Stimulated activated CD8-positive, alpha-beta memory T cell treated with anti-CD3 and anti-CD28 coated beads, Interleukin-7, amount 100 ng/mL, for 4 hours (primary cell): ENCODE results near the gene PPFIA4.

Experiments used
- DNase-seq, 2 donors: peaks; one replicate each; pipeline ENCODE4 v3.0.0-alpha.2; 2020; ENCODE audit warnings: low read depth in 2 of 2

Gene PPFIA4

DNA sequence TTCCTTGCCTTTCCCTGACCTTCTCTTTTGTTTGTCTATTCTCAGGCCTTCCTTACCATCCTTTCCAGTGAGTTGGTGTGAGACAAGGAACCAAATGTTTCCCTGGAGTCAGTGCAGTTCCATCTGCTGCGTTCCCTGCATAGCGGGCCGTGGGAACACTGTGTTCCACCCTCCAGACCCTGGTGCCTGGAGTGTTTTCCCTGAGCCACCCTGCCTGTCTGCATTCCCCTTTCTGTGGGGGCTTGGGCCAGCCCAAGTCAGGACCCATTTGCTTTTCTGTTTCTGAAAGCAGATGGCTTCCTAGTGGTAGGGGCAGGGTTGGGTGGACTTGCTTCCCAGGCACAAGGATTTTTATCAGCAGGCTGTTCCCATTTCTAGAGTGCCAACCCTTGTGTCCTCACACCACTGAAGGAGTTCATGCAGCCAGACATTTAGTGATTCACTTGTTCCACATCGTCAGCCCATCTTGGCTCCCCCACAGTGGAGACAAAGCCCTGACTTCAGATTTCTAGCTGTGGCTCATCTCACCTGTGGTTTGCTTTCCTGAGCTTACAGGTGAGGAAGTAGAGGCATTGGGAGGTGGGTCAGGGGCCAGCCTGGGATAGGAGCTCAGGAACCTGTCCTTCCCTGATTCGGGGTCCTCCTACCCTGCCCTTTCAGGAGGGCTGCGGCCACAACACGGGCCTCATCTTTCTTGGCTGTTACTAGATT lies 73.7 kb downstream of the PPFIA4 start:
- no peak for DNase-seq

DNA sequence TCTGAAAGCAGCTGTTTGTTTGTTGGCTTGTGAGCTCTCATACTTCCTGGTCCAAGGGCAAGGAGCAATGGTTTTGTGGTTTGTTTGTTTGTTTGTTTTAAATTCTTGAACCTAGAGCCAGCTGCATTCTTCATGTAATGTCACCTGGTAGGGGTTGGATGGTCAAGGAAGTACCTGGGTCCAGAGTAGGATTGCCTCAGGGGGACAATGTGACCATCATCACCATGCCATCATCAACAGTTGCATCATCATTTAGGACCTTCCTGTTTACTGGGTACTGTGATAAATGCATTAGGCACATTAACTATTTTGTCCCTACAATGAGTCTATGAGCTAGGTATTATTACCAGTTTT lies 74.2 kb downstream of the PPFIA4 start:
- no peak for DNase-seq

DNA sequence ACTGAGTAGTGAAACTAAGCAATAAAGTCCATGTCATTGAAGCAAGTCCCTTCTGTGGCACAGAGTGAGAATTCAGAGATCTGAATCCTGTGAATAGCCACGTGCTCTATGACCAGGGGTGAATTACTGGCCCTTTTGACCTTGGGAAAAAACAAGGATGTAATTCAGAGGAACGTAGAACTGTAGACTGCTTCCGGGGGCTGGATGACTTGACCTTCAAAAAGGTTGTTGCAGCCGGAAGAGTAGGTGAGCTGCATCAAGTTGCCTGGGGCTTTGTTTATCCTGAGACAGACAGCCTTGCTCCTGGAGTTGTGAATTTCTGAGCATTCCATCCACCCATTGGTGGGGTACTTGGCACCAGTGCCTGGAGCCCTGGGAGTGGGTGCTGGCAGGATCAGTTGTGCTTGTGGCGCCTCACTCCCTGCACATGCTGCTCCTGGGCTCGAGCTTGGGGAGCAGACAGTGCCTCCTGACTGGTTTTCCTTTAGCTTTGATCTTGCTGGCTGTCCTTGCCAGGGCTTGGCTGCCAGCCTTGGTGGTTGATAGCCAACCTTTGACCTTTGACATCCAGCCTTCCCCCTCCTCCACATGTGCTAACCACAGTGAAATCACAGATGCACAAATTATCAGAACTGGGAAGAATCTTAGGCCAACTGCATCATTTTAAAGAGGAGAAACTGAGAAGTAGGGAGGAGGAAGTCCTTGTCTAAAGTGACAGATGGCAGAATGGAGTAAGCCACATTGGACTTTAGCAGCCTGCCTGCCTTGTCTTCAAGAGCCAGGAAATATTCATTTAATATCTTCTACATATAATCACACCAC lies 75.7 kb downstream of the PPFIA4 start:
- DNase-seq = no peak

DNA sequence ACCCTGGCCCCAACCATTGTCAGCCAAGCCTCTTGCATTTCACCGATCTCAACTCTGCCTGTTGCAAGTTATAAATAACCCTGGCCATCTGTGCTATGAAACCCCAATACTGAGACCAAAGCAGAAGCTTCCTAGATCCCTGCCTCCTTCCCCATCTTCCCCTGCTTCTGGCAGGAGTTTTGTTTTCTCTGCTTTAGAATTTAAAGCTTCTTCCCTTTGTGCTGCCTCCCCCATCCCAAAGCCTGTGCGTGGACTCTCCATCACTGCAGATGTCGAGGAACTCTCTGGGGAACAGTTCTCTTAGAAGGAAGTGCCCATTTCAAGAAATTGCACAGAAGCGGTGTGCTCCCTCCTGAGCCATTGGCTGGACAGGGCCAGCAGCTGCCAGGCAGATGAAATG lies 76.9 kb downstream of the PPFIA4 start:
- no peak for DNase-seq

DNA sequence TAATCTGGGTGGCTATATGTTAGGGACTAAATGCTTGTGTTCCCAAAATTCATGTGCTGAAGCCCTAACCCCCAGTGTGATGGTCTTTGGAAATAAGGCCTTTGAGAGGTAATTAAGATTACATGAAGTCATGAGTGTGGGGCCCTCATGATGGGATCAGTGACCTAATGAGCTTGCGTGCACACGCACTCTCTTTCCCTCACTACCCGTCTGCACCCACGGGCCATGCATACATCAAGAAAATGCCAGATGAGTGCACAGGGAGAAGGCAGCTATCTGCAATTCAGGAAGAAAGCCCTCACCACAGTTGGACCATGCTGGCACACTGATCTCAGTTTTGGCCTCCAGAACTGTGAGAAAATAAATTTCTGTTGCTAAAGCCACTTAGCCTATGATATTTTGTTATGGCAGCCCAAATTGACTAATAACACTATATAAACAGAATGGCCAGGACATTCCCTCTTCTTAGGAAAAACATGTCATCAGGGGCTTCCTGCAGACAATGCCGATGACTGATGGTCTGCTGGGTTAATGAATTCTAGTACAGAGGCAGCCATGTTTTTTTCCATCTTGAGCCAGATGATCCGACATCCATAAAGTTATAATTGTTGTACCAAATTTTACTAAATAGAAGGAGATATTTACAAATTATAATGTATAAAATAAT lies 77.7 kb downstream of the PPFIA4 start:
- no peak for DNase-seq

DNA sequence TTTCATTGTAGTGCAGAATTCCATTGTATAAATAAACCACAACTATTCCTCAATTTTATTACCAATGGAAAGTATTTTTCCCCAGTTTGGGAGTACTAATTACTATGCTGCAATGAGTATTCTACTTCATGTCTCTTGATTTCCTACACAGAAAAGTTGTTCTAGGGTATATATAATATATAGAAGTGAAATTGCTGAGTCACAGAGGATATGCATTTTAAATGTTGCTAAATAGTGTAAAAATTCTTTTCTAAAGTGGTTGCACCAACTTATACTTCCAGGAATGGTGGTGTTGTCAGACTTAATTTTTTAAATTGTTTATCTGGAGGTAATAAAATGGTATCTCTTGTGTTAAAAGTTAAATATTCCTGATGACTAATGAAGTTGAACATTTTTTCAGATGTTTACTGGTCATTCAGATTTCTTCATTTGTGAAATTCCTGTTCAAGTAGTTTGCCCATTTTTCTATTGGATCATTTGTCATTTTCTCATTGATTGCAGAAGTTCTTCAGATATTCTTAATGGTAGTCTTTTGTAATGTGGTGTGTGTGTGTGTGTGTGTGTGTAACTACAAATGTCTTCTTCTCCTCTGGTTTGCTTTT lies 78.6 kb downstream of the PPFIA4 start:
- no peak for DNase-seq

DNA sequence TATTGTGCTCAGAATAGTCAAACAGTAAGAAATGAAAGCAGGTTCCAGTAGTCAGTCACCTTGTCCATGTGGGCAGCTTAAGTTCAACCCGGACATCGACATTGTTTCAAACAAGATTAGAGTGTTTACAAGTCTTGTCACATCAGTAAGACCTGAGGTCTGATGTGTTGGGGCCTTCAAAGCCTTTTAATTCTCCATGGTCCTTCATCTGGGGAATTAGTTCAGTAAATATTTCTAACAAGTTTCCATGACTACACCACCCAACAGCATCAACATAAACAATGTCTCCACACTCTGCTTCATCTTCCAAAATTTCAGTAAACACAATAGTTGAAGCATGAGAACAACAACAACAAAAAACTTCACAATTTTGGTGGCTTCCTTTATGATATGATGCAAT lies 86.2 kb downstream of the PPFIA4 start:
- no peak for DNase-seq

DNA sequence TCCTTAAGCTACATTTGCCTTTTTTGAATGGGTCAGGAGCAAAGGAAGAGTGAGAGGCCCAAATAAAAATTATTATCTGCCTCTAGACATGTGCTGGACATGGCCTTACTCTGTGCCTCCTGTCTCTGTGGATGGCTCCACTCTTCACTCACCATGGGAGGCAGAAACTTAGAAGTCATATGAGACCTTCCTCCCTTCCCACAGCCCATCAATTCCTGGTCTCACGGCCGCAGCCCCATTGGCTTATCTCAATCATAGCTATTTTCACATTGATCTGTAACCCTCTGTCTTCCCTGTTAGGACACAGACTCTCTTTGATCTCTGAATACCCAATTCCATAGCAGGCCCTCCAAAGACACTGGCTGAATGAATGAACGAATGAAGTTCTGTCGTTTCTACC lies 87.0 kb downstream of the PPFIA4 start:
- DNase-seq = no peak

DNA sequence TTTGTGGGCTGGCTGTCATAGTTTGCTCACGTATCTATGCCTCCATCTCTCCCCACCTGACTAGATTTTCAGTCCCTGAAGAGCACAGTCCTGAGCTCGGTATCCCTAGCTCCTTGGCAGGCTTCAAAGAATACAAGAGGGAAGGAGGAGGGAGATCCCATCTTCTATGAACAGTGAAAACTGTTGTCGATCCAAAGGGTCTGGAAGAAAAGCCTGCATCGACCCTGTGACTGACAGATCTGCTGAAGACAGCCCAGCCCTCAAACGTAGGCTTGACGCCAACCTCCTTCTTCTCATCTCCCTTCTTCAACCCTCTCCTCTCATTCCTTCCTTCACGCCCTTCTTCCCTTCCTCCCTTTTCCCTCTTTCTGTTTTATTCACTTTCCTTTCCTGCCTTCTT lies 87.9 kb downstream of the PPFIA4 start:
- no peak for DNase-seq

DNA sequence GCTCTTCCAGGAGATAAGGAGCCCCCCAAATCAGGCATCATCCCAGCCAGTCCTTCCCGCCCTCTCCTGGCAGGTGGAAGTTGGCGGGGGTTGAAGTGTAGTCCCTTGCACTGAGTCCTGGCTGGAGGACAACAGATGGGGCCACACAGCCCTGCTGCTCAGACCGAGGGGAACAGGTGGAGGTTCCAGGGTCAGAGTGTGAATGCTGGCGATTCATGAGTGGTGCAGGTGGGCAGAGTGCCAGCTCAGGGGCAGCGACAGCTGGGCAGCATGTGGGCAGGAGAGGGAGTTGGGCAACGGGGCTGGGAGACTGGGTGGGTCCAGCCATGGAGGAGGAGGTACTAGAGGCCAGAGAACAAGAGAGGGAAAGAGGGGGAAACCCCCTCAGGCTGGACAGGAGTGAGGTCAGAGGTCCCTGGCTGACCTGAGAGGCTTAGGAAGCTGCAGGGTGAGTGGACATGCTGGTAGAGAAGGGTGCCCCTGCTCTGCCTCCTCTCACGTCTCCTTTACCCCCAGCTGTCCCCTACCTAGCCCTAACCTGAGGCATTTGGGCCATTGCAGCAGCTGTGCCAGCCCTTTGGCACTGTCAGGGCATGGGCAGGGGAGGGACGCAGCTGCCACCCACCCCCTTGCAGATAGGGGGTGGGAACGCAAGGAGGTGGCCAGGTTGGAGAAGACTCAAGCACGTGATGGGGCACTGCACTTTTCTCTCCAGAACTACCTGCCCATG lies 90.0 kb downstream of the PPFIA4 start:
- no peak for DNase-seq

DNA sequence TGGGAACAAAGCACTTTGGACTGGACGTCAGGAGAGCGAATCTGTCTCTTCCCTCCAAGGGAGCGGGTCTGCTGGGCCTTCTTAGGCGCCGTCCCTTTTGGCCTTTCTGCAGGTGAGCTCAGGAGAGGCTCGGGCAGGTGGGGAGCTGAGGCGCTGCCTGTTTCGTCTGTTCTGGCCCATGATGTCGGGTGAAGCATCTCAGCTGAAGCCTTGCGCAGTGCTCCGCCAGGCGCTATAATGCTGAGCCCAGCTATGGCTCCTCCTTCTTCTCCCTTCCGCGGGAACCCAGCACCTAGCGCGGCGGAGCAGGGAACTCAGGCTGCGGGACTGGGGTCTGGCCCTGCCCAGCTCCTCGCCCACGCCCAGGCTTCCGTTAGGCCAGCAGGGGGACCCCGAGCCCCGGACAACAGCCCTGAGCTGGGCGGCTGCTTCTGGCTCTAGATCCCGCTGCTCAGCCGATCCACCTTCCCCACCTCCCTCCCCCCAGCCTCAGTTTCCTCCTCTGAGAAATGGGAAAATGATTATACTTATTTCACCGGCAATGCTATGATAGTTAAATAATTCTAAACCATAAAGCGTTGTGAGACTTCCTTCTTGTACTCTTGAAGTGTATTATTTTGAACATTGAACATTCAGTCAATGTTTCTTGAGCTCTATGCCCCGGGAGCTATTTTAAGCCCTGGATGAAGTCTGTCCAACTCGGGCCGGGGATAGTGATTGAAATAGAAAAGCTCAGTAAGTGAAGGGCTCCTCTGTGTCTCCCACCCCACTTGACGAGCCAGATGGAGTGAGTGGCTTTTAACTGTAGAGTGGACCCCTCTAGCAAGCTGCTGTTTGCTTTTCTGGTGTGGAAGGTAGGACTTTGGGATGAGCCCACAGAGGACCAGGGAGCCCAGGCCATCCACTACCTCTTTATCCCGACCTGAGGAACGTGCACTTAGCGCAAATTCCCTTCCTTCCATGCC lies 91.6 kb downstream of the PPFIA4 start:
- no peak for DNase-seq

DNA sequence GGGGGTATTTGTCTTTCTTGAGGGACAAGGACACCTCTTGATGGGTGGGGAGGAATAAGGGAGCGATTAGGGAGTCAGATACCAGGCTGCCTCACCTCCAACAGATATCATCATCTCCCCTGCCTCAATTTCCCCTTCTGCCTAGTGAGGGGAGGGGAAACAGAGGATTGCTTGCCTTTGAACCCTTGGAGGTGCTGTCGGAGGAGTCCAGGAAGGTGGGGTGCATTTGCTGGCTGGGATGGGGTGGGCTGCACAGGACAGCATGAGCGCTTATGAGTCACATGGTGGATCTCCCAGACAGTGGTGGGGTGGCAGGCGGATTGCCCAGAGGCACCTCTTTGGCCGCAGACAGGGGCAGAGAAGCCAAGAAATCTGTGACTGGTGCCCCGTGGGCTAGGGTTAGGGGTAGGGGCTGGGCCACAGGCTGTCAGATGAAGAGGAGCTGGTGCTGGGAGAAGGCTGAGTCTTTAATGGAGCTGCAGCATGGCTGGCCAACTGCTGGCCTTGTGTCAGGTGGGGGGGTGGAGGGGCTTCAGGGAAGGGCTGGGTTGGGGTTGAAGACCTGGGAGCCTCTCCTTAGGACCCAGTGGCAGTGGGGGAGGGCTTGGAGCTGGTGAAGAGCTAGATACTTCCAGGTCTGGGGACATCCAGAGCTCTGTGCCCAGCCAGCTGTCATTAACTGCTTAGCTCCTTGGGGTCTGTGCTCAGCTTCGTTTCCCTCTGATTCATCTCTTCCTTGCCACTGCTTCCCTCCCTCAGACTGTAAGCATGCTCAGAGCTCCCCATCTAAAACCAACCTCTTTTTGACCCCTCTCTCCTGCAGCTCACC lies 94.2 kb downstream of the PPFIA4 start:
- no peak for DNase-seq

DNA sequence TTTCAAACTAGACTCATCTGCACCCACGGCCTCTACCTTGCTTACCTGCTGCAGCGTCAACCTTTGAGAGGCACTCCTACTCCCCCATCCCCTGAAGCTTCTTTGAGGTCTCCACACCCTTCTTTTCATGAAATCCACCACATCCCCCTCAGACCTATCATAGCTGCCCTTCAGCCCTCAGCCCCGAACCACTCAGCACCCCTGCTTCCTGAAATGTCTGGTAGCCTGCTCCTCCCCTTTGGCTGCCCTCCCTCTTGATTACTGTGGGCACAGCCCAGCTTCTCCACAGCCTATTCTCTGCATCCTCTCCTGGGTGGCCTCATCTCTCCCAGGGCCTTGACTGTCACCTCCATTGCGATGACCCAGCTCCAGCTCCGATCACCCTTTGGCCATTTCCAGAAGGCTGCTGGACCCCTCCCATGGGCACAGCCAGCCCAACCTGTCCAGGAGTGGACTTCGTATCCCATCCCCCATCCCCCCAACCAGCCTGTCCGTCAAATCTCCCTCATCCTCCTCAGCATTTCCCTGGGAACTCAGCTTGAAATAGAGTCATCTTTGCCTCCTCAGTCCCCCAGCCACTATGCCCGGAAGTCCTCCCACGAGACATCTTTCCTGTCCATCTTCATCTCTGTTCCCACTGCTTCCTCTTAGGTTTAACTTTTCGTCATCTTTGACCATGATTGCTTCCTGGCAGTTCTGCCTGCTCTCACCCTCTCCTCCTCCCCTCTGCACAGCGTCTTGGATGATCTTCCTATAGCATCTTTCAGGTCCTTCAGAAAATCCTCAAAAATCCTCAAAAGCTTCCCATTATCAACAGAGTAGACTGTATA lies 95.1 kb downstream of the PPFIA4 start:
- DNase-seq = no peak

DNA sequence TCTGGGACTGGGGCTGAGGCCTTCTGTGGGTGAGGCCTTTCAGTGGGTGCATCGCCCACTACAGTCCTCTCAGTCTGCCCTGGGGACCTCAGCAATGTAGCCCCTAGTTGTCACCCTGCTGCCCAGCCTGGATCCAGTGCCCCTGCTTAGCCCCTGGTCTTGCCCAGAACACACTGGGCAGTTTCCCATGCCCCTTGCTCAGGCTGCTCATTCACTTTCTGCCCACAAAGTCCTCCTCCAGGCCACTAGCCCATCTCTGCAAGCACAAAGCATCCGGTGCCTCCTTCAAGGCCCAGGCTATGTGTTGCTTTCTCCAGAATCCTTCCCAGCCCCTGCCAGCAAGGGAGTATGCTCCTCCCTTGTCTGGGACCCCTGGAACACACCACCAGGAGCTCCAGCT lies 95.9 kb downstream of the PPFIA4 start:
- no peak for DNase-seq

DNA sequence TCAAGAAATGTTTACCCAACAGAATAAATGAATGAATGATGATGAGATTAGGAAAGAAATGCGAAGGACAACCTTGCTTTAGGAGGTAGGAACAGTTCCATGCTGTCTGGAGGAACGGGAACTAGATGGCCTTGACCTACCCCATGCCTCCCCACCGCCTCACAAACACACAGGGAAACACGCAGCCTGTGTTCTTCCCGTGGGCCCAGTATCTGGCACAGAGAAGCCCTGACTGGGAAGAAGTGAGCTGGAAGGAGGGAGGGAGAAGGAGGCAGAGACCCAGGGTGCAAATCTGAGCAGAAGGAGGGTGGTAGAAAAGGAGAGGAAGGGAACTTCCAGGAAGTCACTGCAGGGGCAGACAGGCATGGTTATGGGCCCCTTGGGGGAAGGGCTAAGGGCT lies 97.7 kb downstream of the PPFIA4 start:
- no peak for DNase-seq

DNA sequence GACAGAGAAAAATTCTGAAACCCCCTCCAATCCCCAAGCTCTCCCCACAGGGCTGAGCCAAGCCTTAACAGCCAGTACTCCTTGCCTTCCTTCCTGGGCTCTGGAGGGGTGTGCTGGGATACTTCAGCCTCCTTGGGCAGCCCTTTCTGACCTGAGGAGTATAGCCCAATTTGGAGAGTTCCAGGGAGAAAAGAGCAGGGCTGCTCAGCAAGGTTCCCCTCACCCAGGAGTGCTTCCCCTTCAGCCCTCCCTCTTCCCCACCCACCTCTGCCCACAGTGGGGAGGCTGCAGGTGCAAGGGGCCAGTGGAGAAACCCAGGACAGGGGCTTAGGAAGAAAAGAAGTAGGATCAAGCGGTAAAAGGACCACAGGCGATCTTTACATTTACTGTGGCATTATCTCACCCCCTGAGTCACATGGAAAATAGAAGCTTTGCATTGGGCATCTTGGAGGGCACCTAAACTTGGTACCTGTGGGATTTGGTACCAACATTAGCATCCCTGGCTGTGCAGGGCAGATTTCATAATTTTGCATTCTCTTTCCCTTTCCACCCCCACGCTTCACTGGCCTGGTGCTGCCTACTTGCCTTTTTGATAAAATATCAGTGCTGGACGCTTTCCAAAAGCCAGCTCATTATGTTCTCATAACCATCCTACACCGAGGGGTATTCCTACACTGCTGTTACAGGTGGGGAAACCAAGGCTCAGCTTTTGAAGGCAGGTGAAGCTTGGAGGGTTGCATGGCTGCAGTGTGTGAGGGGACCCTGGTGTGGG lies 98.4 kb downstream of the PPFIA4 start:
- DNase-seq = no peak

DNA sequence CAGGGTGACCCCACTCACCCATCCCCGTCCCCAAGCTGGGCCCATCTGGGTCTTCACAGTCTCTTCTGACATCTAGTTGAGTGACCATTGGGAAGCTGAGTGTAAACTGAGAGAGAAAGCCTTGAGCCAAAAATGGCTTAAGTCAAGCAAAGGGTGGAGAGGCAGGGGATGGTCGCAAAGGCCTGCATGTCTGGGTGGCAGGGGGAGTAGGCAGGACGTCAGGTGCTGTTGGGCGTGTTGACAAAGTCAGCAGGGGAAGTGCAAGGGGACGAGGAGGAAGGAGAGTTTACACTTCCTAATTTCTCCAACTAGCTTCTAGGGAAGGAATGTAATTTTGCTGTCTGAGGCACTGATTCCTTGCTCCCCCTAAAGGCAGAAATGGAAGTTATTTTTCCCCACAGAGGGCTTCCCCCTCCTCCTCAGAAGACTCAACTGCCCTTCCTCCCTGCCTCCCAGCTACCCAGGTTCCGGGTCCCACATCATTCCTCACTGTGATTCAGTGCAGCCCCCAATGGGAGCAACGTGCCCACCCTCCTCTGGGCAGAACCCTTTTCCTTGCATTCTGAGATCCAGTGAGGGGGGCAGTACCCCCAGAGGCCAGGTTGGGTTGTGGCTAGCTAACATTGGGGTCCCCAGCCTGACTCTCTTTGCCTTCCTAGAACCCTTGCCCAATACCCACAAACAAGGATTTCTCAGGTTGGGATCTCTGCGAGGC lies 100.0 kb downstream of the PPFIA4 start:
- no peak for DNase-seq
